ENCODE measurements around the gene NMRK1. TPM values are rescaled to one million over a fixed set of nuclear protein-coding genes. Genes with fewer than 3 reads are reported as not detected.
A peak's percentile ranks its signal among the peaks of the same experiment; 100 is the strongest.

The NMRK1 gene
- total RNA-seq, 2 donors from 2014 or later, result 56.7 to 70.0 TPM

DNA sequence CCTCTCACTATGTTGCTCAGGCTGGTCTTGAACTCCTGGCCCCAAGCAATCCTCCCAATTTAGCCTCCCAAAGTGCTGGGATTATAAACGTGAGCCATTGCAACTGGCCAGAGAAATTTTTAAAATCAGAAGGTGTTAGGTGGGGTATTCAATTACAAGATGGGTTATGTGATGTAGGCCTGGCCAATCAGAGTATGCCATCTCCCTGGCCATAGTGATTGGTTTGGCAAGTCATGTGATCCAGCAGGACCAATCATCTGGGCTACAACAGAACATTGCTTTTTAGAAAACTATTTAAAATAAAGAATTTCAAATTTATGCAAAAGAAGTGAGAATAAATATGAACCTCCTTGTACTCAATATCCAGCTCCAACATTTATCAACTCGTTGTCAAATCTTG lies 22.4 kb downstream of the NMRK1 start:
- Mint-ChIP-seq H3K4me3 (no peak overlapping the region), H3K27ac (peak overlapping the region; percentile 72), H3K27me3 (no peaks in the 10 kb centered on the region), H3K4me1 (peaks cover 6% of the 10 kb centered on the region), H3K36me3 (ENCODE audit: low read depth) (peaks cover 10% of the 10 kb centered on the region)
- no peaks in the 10 kb centered on the region for H3K9me3 ChIP-seq (ENCODE audit: control insufficient read depth, low read length, poor library complexity, severe bottlenecking)
- no peak for ATAC-seq
- DNase-seq, result no peak

GRCh38 chr9:75064307-75065025 lies 23.5 kb downstream of the NMRK1 start:
- Mint-ChIP-seq H3K27ac (peak overlapping the region; percentile 72), H3K4me1 (peaks cover 6% of the 10 kb centered on the region), H3K4me3 (no peak overlapping the region), H3K36me3 (ENCODE audit: low read depth) (peaks cover 10% of the 10 kb centered on the region), H3K27me3 (no peaks in the 10 kb centered on the region)
- no peak for ATAC-seq
- no peaks in the 10 kb centered on the region for H3K9me3 ChIP-seq (ENCODE audit: control insufficient read depth, low read length, poor library complexity, severe bottlenecking)
- DNase-seq, result no peak

GRCh38 chr9:75063556-75064305 lies 24.2 kb downstream of the NMRK1 start:
- Mint-ChIP-seq H3K36me3 (ENCODE audit: low read depth) (peaks cover 10% of the 10 kb centered on the region), H3K4me3 (no peak overlapping the region), H3K27ac (peak overlapping the region; percentile 45), H3K4me1 (peaks cover 5% of the 10 kb centered on the region), H3K27me3 (no peaks in the 10 kb centered on the region)
- DNase-seq (no peak), ATAC-seq (no peak)
- no peaks in the 10 kb centered on the region for H3K9me3 ChIP-seq (ENCODE audit: control insufficient read depth, low read length, poor library complexity, severe bottlenecking)

GRCh38 chr9:75061169-75061568 lies 26.8 kb downstream of the NMRK1 start:
- DNase-seq (no peak), ATAC-seq (no peak)
- no peak overlapping the region for H3K4me3 Mint-ChIP-seq
- H3K27ac Mint-ChIP-seq, result no peak overlapping the region
- H3K36me3 Mint-ChIP-seq (ENCODE audit: low read depth), result peaks cover 2% of the 10 kb centered on the region
- no peaks in the 10 kb centered on the region for H3K4me1 Mint-ChIP-seq
- no peaks in the 10 kb centered on the region for H3K9me3 ChIP-seq (ENCODE audit: control insufficient read depth, low read length, poor library complexity, severe bottlenecking)
- H3K27me3 Mint-ChIP-seq, result no peaks in the 10 kb centered on the region

DNA sequence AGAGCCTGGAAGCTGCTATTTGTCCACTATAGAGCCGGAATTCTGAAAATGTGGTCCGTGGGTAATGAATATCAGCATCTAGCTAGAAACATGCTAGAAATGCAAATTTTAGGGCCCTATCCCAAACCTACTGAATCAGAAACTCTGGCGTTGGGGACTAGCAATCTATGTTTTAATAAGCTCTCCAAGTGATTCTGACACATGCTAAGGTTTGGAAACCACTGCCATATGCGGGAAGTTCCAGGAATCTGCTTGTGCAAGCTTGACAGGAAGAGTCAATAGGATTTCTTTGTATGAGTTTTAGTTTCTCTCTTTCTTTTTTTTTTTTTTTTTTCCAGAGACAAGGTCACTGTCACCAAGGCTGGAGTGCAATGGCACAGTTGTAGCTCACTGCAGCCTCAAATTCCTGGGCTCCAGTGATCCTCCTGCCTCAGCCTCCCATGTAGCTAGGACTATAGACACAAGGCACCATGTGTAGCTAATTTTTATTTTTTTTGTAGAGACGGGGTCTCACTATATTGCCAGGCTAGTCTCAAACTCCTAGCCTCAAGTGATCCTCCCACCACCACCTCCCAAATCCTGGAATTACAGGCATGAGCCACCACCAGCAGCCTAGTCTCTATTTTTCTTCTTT lies 33.5 kb downstream of the NMRK1 start:
- H3K27me3 Mint-ChIP-seq, result no peaks in the 10 kb centered on the region
- H3K36me3 Mint-ChIP-seq (ENCODE audit: low read depth), result no peaks in the 10 kb centered on the region
- no peak for ATAC-seq
- H3K27ac Mint-ChIP-seq, result no peak overlapping the region
- no peaks in the 10 kb centered on the region for H3K9me3 ChIP-seq (ENCODE audit: control insufficient read depth, low read length, poor library complexity, severe bottlenecking)
- no peak overlapping the region for H3K4me3 Mint-ChIP-seq
- H3K4me1 Mint-ChIP-seq, result no peaks in the 10 kb centered on the region
- DNase-seq, result no peak

DNA sequence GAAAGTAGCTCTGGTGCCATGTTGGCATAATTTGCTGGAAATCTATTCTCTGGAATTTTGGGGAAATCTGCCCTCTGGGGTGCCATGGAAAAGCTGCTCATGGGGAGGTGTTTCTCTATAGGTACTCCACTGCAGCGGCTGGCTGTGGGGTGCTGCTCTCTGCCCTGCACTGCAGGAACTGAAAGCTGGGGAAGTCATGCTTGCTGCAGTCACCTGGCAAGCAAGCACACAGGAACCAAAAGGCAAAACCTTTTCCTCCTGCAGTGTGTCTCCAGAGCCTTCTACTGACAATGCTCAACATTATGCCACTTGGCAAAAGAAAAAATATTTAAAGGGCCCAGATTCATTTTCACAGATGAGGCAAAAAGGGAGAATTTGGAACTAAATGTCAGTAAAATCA lies 34.1 kb downstream of the NMRK1 start:
- no peaks in the 10 kb centered on the region for H3K4me1 Mint-ChIP-seq

DNA sequence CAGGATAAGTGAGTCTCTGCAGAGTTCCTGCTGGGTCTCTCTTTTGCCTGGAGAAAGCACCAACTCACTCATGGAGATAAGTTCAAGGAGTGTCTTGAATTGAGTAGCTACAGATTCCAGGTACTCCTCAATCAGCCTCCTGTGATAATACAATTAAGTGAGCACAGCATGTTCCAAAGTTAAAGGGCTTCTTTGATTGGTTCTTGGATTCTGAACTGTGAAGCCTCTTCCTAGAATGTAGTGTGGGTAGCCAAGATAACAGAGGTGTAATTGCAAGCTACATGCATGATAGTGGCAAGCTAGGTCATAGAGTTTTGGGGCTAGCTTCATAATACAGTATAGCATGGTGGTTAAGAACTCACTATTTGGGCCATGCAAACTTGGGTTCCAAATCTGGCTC lies 36.7 kb downstream of the NMRK1 start:
- no peaks in the 10 kb centered on the region for H3K36me3 Mint-ChIP-seq (ENCODE audit: low read depth)
- ATAC-seq, result no peak
- H3K4me1 Mint-ChIP-seq, result no peaks in the 10 kb centered on the region
- H3K27me3 Mint-ChIP-seq, result no peaks in the 10 kb centered on the region
- no peak overlapping the region for H3K27ac Mint-ChIP-seq
- no peak overlapping the region for H3K4me3 Mint-ChIP-seq
- DNase-seq, result no peak
- H3K9me3 ChIP-seq (ENCODE audit: control insufficient read depth, low read length, poor library complexity, severe bottlenecking), result no peaks in the 10 kb centered on the region

More for the DNA sequence above, 34.1 kb downstream of the NMRK1 start:
- H3K27me3 Mint-ChIP-seq, result no peaks in the 10 kb centered on the region
- no peak overlapping the region for H3K27ac Mint-ChIP-seq
- no peaks in the 10 kb centered on the region for H3K36me3 Mint-ChIP-seq (ENCODE audit: low read depth)
- no peak overlapping the region for H3K4me3 Mint-ChIP-seq
- ATAC-seq (peak; percentile 44), DNase-seq (no peak)
- no peaks in the 10 kb centered on the region for H3K9me3 ChIP-seq (ENCODE audit: control insufficient read depth, low read length, poor library complexity, severe bottlenecking)

GRCh38 chr9:75047506-75047905 lies 40.4 kb downstream of the NMRK1 start:
- Mint-ChIP-seq H3K4me1 (no peaks in the 10 kb centered on the region), H3K27ac (no peak overlapping the region), H3K36me3 (ENCODE audit: low read depth) (peaks cover 5% of the 10 kb centered on the region), H3K27me3 (peaks cover 17% of the 10 kb centered on the region), H3K4me3 (no peak overlapping the region)
- no peaks in the 10 kb centered on the region for H3K9me3 ChIP-seq (ENCODE audit: control insufficient read depth, low read length, poor library complexity, severe bottlenecking)
- no peak for ATAC-seq
- DNase-seq, result no peak

DNA sequence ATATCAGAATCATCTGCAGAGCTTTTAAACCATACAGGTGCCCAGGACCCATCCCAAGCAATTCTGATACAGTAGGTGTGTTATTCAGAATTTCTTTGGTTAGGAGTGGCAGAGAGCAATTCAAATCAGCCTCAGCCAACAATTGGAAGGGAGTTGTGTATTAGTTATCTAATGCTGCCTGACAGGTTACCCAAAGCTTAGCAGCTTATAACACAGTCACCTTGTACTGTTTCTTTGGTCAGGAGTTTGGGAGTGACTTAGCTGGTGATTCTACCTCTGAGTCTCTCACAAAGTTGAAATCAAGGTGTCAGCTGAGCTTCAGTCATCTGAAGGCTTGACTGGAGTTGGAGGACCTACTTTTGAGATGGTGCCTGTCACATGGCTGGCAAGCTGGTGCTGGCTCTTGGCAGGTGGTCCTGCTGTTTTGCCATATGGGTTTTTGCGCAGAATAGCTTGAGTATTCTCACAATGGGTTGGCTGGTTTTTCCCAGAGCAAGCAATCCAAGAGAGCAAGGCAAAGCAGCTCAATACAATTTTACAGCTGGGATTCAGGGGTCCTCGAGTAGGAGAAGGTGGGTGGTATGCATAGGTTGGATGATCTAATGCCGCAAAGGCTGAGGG lies 41.1 kb downstream of the NMRK1 start:
- H3K9me3 ChIP-seq (ENCODE audit: control insufficient read depth, low read length, poor library complexity, severe bottlenecking), result no peaks in the 10 kb centered on the region
- DNase-seq, result no peak
- no peaks in the 10 kb centered on the region for H3K4me1 Mint-ChIP-seq
- ATAC-seq, result no peak
- no peak overlapping the region for H3K27ac Mint-ChIP-seq
- H3K4me3 Mint-ChIP-seq, result no peak overlapping the region
- H3K27me3 Mint-ChIP-seq, result peaks cover 17% of the 10 kb centered on the region
- H3K36me3 Mint-ChIP-seq (ENCODE audit: low read depth), result peaks cover 5% of the 10 kb centered on the region

- Mint-ChIP-seq H3K4me1 (peaks cover 2% of the 10 kb centered on the region), H3K4me3 (no peak overlapping the region), H3K27ac (no peak overlapping the region), H3K27me3 (peaks cover 21% of the 10 kb centered on the region), H3K36me3 (ENCODE audit: low read depth) (peaks cover 8% of the 10 kb centered on the region)
- no peak for DNase-seq
- H3K9me3 ChIP-seq (ENCODE audit: control insufficient read depth, low read length, poor library complexity, severe bottlenecking), result no peaks in the 10 kb centered on the region
- ATAC-seq, result no peak
Measured at GRCh38 chr9:75041041-75041440, 46.9 kb downstream of the NMRK1 start.

DNA sequence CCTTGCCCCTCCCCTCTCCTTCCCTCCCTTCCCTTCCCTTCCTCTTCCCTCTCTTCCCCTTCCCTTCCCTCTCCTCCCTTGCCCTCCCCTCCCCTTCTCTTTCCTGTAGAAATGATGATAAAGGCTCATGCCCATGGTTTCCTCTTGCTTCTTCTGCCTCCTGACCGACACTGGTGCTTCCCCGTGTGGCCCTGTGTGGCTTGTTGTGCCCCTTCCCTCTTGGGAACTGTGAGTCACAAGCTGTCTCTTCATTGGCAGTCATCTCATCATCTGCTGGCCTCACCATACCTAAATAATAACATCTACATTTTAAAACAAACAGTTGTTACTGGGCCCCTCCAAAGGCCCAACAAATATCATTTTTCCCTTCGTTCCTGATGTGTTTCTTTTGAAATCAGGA lies 48.2 kb downstream of the NMRK1 start:
- H3K27me3 Mint-ChIP-seq, result peaks cover 16% of the 10 kb centered on the region
- no peaks in the 10 kb centered on the region for H3K9me3 ChIP-seq (ENCODE audit: control insufficient read depth, low read length, poor library complexity, severe bottlenecking)
- no peak overlapping the region for H3K27ac Mint-ChIP-seq
- H3K36me3 Mint-ChIP-seq (ENCODE audit: low read depth), result peaks cover 3% of the 10 kb centered on the region
- H3K4me3 Mint-ChIP-seq, result no peak overlapping the region
- DNase-seq, result no peak
- ATAC-seq, result no peak
- H3K4me1 Mint-ChIP-seq, result peaks cover 2% of the 10 kb centered on the region

DNA sequence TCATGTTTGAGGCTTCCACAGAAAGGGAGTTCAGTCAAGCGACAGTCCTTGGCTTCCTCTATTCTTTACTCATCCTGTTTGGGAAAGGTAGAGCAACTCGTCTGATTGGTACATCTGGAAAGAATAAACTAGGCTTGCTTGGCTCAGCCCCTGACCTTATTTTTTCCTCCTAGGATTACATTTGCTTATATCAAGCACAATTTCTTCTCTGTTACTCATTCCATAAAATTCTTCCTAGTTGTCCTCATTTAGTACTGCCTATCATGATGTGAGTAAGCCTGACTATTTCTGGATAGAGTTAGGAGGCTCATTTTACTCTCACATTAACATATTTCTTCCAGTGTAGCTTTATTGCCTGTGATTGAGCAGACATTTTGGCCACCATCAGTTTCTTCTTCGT lies 48.9 kb downstream of the NMRK1 start:
- no peak for ATAC-seq
- Mint-ChIP-seq H3K4me1 (peaks cover 2% of the 10 kb centered on the region), H3K36me3 (ENCODE audit: low read depth) (peaks cover 2% of the 10 kb centered on the region), H3K4me3 (no peak overlapping the region), H3K27me3 (peaks cover 15% of the 10 kb centered on the region), H3K27ac (no peak overlapping the region)
- DNase-seq, result no peak
- H3K9me3 ChIP-seq (ENCODE audit: control insufficient read depth, low read length, poor library complexity, severe bottlenecking), result no peaks in the 10 kb centered on the region

GRCh38 chr9:75036793-75037192 lies 51.2 kb downstream of the NMRK1 start:
- no peaks in the 10 kb centered on the region for H3K9me3 ChIP-seq (ENCODE audit: control insufficient read depth, low read length, poor library complexity, severe bottlenecking)
- no peak for DNase-seq
- H3K36me3 Mint-ChIP-seq (ENCODE audit: low read depth), result peaks cover 2% of the 10 kb centered on the region
- no peak overlapping the region for H3K4me3 Mint-ChIP-seq
- peaks cover 2% of the 10 kb centered on the region for H3K4me1 Mint-ChIP-seq
- H3K27me3 Mint-ChIP-seq, result peaks cover 10% of the 10 kb centered on the region
- H3K27ac Mint-ChIP-seq, result no peak overlapping the region
- no peak for ATAC-seq
